B cell (primary cell): ENCODE results near the gene EHD1. TPM values are rescaled to one million over a fixed set of nuclear protein-coding genes. Genes with fewer than 3 reads are reported as not detected.

Experiments
- ATAC-seq: fragments of 200-7000 bp; cut with Tn5 transposase; one replicate; pipeline ENCODE4 v1.10.0; 2021; ENCODE audit warnings: low read depth, mild to moderate bottlenecking, moderate number of reproducible peaks, moderate library complexity
- CTCF ChIA-PET: fragments of 350-600 bp; sonication (Branson Sonifier 250); formaldehyde crosslinking; loops from one replicate; lab custom pipeline; 2021; ENCODE audit warnings: antibody characterized with exemption, inconsistent platforms; lab: Charles Lee
- POLR2A ChIA-PET: fragments of 350-600 bp; sonication (Branson Sonifier 250); formaldehyde crosslinking; loops from one replicate; lab custom pipeline; 2021; ENCODE audit warnings: antibody characterized with exemption; lab: Charles Lee
- DNase-seq: peaks from one replicate; pipeline ENCODE4 v3.0.0; 2013
- H2AFZ ChIP-seq: 2 replicates; pipeline ENCODE4 v1.6.1; 2012; ENCODE audit warnings: mild to moderate bottlenecking, low read depth, low read length; ENCODE audit not compliant: insufficient read depth, poor library complexity, severe bottlenecking
- H3K27ac ChIP-seq, 2 donors: 1 replicate in 1 of 2; 2 replicates in 1 of 2; pipeline ENCODE4 v1.5.1; 2012 to 2013; ENCODE audit warnings: low read length in 2 of 2, mild to moderate bottlenecking in 2 of 2, moderate library complexity in 1 of 2
- H3K27me3 ChIP-seq, 4 experiments: fragments of 200-600 bp in 1 of 4; sonication (generic) in 1 of 4; replicated peaks in 1 of 4; 1 replicate in 2 of 4; 2 replicates in 2 of 4; pipeline versions ENCODE4 v1.6.1 to v1.7.0; 2013 to 2016; ENCODE audit warnings: low read length in 3 of 4, mild to moderate bottlenecking in 2 of 4, mixed read lengths in 1 of 4, moderate library complexity in 1 of 4; ENCODE audit not compliant: insufficient read depth in 4 of 4, control insufficient read depth in 3 of 4; ENCODE audit errors: control extremely low read depth in 1 of 4
- H3K36me3 ChIP-seq, 2 experiments: replicated peaks in 1 of 2; 1 replicate in 1 of 2; 2 replicates in 1 of 2; pipeline versions ENCODE4 v1.6.1 to v1.7.1; 2013; ENCODE audit warnings: low read length in 1 of 2; ENCODE audit not compliant: insufficient read depth in 2 of 2, control insufficient read depth in 1 of 2; ENCODE audit errors: control extremely low read depth in 1 of 2, extremely low read depth in 1 of 2
- H3K4me1 ChIP-seq, 2 donors: fragments of 200-600 bp in 1 of 2; sonication (generic) in 1 of 2; 1 replicate in 1 of 2; 2 replicates in 1 of 2; pipeline versions ENCODE4 v1.5.1 to v1.6.1; 2013 to 2017; ENCODE audit warnings: low read length in 2 of 2; ENCODE audit not compliant: control insufficient read depth in 2 of 2, insufficient read depth in 2 of 2
- H3K4me2 ChIP-seq: replicated peaks from 2 replicates; pipeline ENCODE3; 2012; ENCODE audit warnings: mild to moderate bottlenecking, low read depth, low read length; ENCODE audit not compliant: poor library complexity, severe bottlenecking
- H3K4me3 ChIP-seq, 5 experiments: fragments of 200-600 bp in 1 of 5; sonication (generic) in 1 of 5; 1 replicate in 3 of 5; 2 replicates in 2 of 5; pipeline versions ENCODE4 v1.5.1 to v1.7.0; 2011 to 2016; ENCODE audit warnings: low read length in 4 of 5, mild to moderate bottlenecking in 4 of 5, low read depth in 2 of 5, control low read depth in 1 of 5, moderate library complexity in 1 of 5; ENCODE audit not compliant: insufficient read depth in 1 of 5; ENCODE audit errors: control extremely low read depth in 1 of 5, extremely low read depth in 1 of 5
- H3K79me2 ChIP-seq: fragments of 200-600 bp; sonication (generic); one replicate; pipeline ENCODE4 v1.6.0; 2016; ENCODE audit warnings: low read length; ENCODE audit not compliant: control insufficient read depth, insufficient read depth
- H3K9ac ChIP-seq: fragments of 200-600 bp; sonication (generic); 2 replicates; pipeline ENCODE4 v1.6.1; 2017; ENCODE audit warnings: mild to moderate bottlenecking, low read length, moderate library complexity
- H3K9me3 ChIP-seq, 3 donors: one replicate each; pipeline versions ENCODE4 v1.6.1 to v1.7.1; 2013; ENCODE audit warnings: low read length in 2 of 3; ENCODE audit not compliant: control insufficient read depth in 2 of 3, insufficient read depth in 1 of 3; ENCODE audit errors: control extremely low read depth in 1 of 3
- H4K20me1 ChIP-seq: 2 replicates; pipeline ENCODE4 v1.6.0; 2012; ENCODE audit warnings: mild to moderate bottlenecking, low read length; ENCODE audit not compliant: insufficient read depth, control insufficient read depth, poor library complexity, severe bottlenecking
- H3K27ac Mint-ChIP-seq: one replicate; pipeline ENCODE4 v1.8.0; 2021; ENCODE audit warnings: mixed read lengths
- H3K27me3 Mint-ChIP-seq: one replicate; pipeline ENCODE4 v1.8.0; 2021; ENCODE audit warnings: mixed read lengths
- H3K4me1 Mint-ChIP-seq: one replicate; pipeline ENCODE4 v1.8.0; 2021; ENCODE audit warnings: mixed read lengths
- H3K4me3 Mint-ChIP-seq: one replicate; pipeline ENCODE4 v1.8.0; 2021; ENCODE audit warnings: mixed read lengths
- H3K9me3 Mint-ChIP-seq: one replicate; pipeline ENCODE4 v1.8.0; 2022; ENCODE audit warnings: mixed read lengths; ENCODE audit not compliant: insufficient read depth
- CTCF ChIP-seq: fragments of 200-600 bp; IDR thresholded peaks from one replicate; pipeline ENCODE4 v1.8.0; 2022; ENCODE audit warnings: antibody characterized with exemption, mild to moderate bottlenecking
- EZH2 ChIP-seq: IDR thresholded peaks from 2 replicates; pipeline ENCODE4 v1.6.1; 2012; ENCODE audit warnings: borderline replicate concordance, low read depth, mild to moderate bottlenecking, moderate library complexity, low read length; ENCODE audit not compliant: insufficient read depth, poor library complexity, severe bottlenecking
- WGBS: methylation state at CpG from one replicate; pipeline ENCODE4 v1.1.5; 2013; ENCODE audit warnings: missing lambda C conversion rate; ENCODE audit not compliant: insufficient coverage; 5-methylcytosine and 5-hydroxymethylcytosine counted together
- intact Hi-C: fragments of 100-400 bp; cut with micrococcal nuclease; formaldehyde crosslinking; loops from one replicate; pipeline ENCODE4 v1.10.0; 2022
- polyA plus RNA-seq: library from polyadenylated mRNA; depleted of rRNA; stranded (reverse); fragments of >200 nt; gene quantifications from 2 replicates; pipeline ENCODE4 v1.2.3, GENCODE V29; 2012
- total RNA-seq, 2 donors: library from RNA; stranded (reverse); fragments of 120-200 nt in 1 of 2; gene quantifications; 1 replicate in 1 of 2; 2 replicates in 1 of 2; pipeline versions ENCODE4 v1.2.3 to v1.2.4, GENCODE V29; 2013 to 2022

EHD1 gene
- total and polyA plus RNA-seq, 2 donors (not counting 1 experiment from before 2014, with no cell fraction given), result 208 to 280 TPM

DNA sequence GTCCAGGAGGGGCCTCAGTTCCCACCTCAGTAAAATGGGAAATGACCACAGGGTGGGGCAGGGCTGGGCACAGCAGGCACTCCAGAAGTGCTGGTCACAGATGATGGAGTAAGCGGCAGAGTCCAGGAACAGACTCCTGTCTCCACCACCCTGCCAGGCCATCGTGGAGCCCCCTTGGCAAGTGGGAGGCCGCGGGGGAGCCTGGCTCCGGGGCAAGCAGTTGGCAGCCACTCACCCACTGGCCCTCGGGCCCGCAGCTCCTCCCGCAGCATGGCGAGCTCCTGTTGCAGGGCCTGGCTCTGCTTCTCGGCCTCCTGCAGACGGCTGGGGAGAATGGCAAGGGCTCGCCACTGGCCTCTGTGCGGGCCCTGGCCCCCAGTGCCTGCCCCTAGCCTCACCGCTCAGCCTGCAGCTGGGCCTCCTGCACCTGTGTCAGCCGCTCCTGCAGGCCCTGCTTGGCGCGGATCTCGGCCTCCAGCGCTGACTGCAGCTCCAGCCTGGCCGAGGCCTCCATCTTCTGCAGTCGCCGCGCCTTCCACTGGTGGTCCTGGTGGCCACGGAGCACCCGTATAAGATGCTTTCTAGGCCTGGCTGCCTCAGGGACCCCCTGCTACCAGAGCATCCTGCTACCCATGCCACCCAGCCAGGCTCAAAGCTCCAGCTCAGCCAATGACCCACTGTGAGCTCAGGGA, 44.2 kb downstream of the EHD1 start:
- Mint-ChIP-seq H3K9me3 (no peaks in the 10 kb centered on the region), H3K4me1 (no peaks in the 10 kb centered on the region), H3K4me3 (no peak overlapping the region), H3K27ac (no peak overlapping the region), H3K27me3 (no peaks in the 10 kb centered on the region)
- Histone ChIP-seq H3K9ac (no peak overlapping the region), H3K4me2 (no peak overlapping the region), H3K4me3 (no peak overlapping the region), H4K20me1 (no peaks in the 10 kb centered on the region), H3K79me2 (no peaks in the 10 kb centered on the region), H3K4me1 (peaks cover 0 to 4% of the 10 kb centered on the region in 2 donors), H3K27ac (no peak overlapping the region), H3K36me3 (peaks cover 0 to 11% of the 10 kb centered on the region in 2 experiments), H3K27me3 (no peaks in the 10 kb centered on the region), H2AFZ (no peak overlapping the region), H3K9me3 (no peaks in the 10 kb centered on the region)
- ChIA-PET CTCF (interaction anchor here (0.5 to 1.2 kb wide), 4 partner anchors 10 to 1953 kb away, joined by 3 to 5 read pairs (median 4); partner anchors contain the start of gene CDC42BPG), POLR2A (no interaction called here)
- no peak for ATAC-seq
- intact Hi-C loops, result no loop called here
- no peak for TF ChIP-seq CTCF
- TF ChIP-seq EZH2, result no peak
- 94% methylated on average over 25 of the region's 25 CpGs for WGBS
- DNase-seq, result no peak

DNA sequence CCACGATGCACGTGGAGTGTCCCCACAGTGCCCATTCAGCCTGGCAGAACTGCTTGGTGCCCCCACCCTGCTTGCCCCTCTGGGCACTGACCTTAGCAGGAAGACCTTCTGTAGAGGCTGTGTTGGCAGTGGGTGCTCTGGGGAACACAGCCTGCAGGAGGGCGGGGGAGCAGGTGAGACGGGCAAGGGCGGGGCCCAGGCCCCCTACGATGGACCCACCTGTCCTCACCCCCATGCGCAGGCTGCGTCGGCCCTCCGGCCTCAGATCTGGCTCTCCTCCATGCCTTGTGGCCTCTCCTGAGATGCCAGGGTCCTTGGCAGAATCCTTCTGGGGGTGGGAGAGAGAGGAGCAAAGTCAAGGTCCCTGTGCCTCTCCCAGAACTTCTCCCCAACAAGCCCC, 44.9 kb downstream of the EHD1 start:
- Histone ChIP-seq H3K4me3 (no peak overlapping the region), H2AFZ (no peak overlapping the region), H3K27ac (no peak overlapping the region), H3K4me2 (no peak overlapping the region), H3K36me3 (peaks cover 0 to 11% of the 10 kb centered on the region in 2 experiments), H3K4me1 (peaks cover 0 to 4% of the 10 kb centered on the region in 2 donors), H4K20me1 (no peaks in the 10 kb centered on the region), H3K27me3 (no peaks in the 10 kb centered on the region), H3K9ac (no peak overlapping the region), H3K9me3 (no peaks in the 10 kb centered on the region), H3K79me2 (no peaks in the 10 kb centered on the region)
- H3K27me3 Mint-ChIP-seq, result no peaks in the 10 kb centered on the region
- ATAC-seq (no peak), DNase-seq (no peak)
- H3K9me3 Mint-ChIP-seq, result no peaks in the 10 kb centered on the region
- 98% methylated on average over 6 of the region's 10 CpGs for WGBS
- H3K27ac Mint-ChIP-seq, result no peak overlapping the region
- no peak overlapping the region for H3K4me3 Mint-ChIP-seq
- CTCF ChIA-PET, result no interaction called here
- POLR2A ChIA-PET, result no interaction called here
- TF ChIP-seq CTCF, result no peak
- TF ChIP-seq EZH2, result no peak
- intact Hi-C loops, result no loop called here
- peaks cover 2% of the 10 kb centered on the region for H3K4me1 Mint-ChIP-seq
